Heart left ventricle (tissue), 16 donors: ENCODE data around the gene ANKRD44. TPM values are rescaled to one million over a fixed set of nuclear protein-coding genes. Genes with fewer than 3 reads are reported as not detected.

Experiments
- ATAC-seq, 4 donors: fragments of 200-7000 bp; cut with Tn5 transposase; one replicate each; pipeline ENCODE4 v1.9.1; 2020 to 2022; ENCODE audit warnings: moderate library complexity in 4 of 4, mild to moderate bottlenecking in 3 of 4, moderate number of reproducible peaks in 1 of 4
- DNase-seq, 5 donors: peaks; one replicate each; pipeline ENCODE4 v3.0.0-alpha.2; 2020
- H3K27ac ChIP-seq, 12 donors: fragments of 200-600 bp; sonication (generic) in 4 of 12; one replicate each; pipeline versions ENCODE4 v1.5.0 to v1.8.0; 2016 to 2022; ENCODE audit warnings: mild to moderate bottlenecking in 2 of 12
- H3K27me3 ChIP-seq, 9 donors: fragments of 200-600 bp; sonication (generic) in 2 of 9; one replicate each; pipeline versions ENCODE4 v1.5.1 to v1.8.0; 2016 to 2022; ENCODE audit warnings: mild to moderate bottlenecking in 3 of 9
- H3K36me3 ChIP-seq, 9 donors: fragments of 200-600 bp; sonication (generic) in 2 of 9; one replicate each; pipeline versions ENCODE4 v1.5.0 to v1.8.0; 2018 to 2022; ENCODE audit warnings: mild to moderate bottlenecking in 2 of 9
- H3K4me1 ChIP-seq, 12 donors: fragments of 200-600 bp; sonication (generic) in 4 of 12; one replicate each; pipeline versions ENCODE4 v1.5.0 to v1.8.0; 2016 to 2022; ENCODE audit warnings: mild to moderate bottlenecking in 3 of 12
- H3K4me3 ChIP-seq, 12 donors: fragments of 200-600 bp; sonication (generic) in 4 of 12; one replicate each; pipeline versions ENCODE4 v1.5.0 to v1.8.0; 2017 to 2022; ENCODE audit warnings: mild to moderate bottlenecking in 9 of 12, moderate library complexity in 4 of 12
- H3K9me3 ChIP-seq, 12 donors: fragments of 200-600 bp; sonication (generic) in 4 of 12; one replicate each; pipeline versions ENCODE4 v1.5.0 to v1.8.0; 2016 to 2022; ENCODE audit warnings: mild to moderate bottlenecking in 1 of 12
- POLR2A ChIP-seq, 2 donors: fragments of 450-650 bp; IDR thresholded peaks; one replicate each; pipeline ENCODE4 v1.6.1; 2017; ENCODE audit warnings: antibody characterized with exemption in 2 of 2, mild to moderate bottlenecking in 2 of 2, moderate library complexity in 2 of 2
- WGBS, 4 donors: extraction: QIAGEN DNeasy Blood & Tissue Kit in 2 of 4; methylation state at CpG; one replicate each; pipeline versions ENCODE4 v1.1.5 to v1.1.7; 2013 to 2018; 5-methylcytosine and 5-hydroxymethylcytosine counted together
- intact Hi-C, 10 donors: fragments of 100-400 bp; cut with DNase I; formaldehyde crosslinking; loops; one replicate each; pipeline versions ENCODE4 v1.11.1 to v1.14.2; 2022
- polyA plus RNA-seq, 2 donors: library from polyadenylated mRNA; stranded (reverse); fragments of 200-250 nt; gene quantifications; one replicate each; pipeline ENCODE4 v1.2.3, GENCODE V29; 2013
- total RNA-seq, 9 donors: library from RNA; depleted of rRNA in 2 of 9; stranded (reverse); fragments of >200 nt in 2 of 9; fragmentation: NEBNext Ultra II Directional in 3 of 9; extraction: Animal tissue kit (Norgen Biotek cat#: 25700) in 3 of 9; gene quantifications; one replicate each; pipeline versions ENCODE4 v1.1.0 to v1.2.4, GENCODE V29; 2016 to 2023
- TF ChIP-seq, protein P1 (sequence below), 12 donors: fragments of 200-600 bp; sonication (generic) in 4 of 12; IDR thresholded peaks; one replicate each; pipeline versions ENCODE4 v1.5.0 to v1.8.0; 2018 to 2022; ENCODE audit warnings: antibody characterized with exemption in 12 of 12, mild to moderate bottlenecking in 5 of 12
- donor health status: ischemic (EF 13 %, LVEDD 7.1; RV severe dilation, severe dysfunction).
- donor health status: healthy with polysubstance abuse.
- donor health status: DM: no; HTN: yes; CAD: no.
- donor health status: DM: no; HTN: no; CAD: no.
- donor health status: ischemic (EF 25% LVEDD 6.9; RV normal size, moderate dysfunction).
- donor health status: ischemic (EF 25% LVEDD 5.7; RV mildly dilated, moderate dysfunction).
- donor health status: healthy.
- donor health status: DM: yes; HTN: yes; CAD: no.
- donor health status: ischemic (EF 35%, LVEDD 5.7; RV mildly dilated, moderate dysfunction).
- donor health status: nonischemic (EF 11% LVEDD 7.7; RV severe dilation, severe dysfunction).
- donor health status: DM: yes; HTN: yes; CAD: no.
- donor health status: PGD.
- donor health status: ischemic (EF 29% LVEDD 5.4; RV normal size, mild dysfunction).
- donor health status: nonischemic (EF 23%, LVEDD 6.1; RV moderate dilation, normal function).

ANKRD44 gene
- total and polyA plus RNA-seq, 11 donors = 2.4 to 30.6 (median 8.4) TPM

DNA sequence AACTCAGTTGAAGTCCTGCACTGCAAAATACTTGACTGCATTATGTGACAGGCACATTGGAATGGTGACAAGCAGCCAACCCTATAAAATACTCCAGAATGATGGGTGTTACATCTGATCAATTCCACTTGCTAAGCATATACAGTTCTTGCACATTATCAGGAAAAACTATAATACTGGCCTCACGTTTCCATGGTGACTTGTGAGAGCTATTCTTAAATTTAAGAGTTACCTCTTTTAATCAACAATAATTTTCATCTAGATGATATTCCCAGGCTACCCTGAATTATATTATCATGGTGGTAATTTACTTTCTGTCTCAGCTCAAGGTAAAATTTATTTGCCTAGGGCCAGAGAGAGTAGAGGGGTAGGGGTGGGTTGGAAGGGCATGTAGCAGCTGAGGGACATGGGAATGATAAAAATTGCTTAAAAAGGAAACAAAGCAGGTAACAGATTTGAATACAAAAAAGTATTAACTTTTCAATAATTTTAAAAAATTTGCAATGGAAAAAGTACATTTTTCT lies 251.7 kb downstream of the ANKRD44 start:
- Histone ChIP-seq H3K27ac (no peak overlapping the region), H3K27me3 (no peaks in the 10 kb centered on the region), H3K4me3 (no peak overlapping the region), H3K36me3 (peaks cover 0 to 31% (median 0%) of the 10 kb centered on the region in 9 donors), H3K9me3 (peaks cover 0 to 21% (median 10%) of the 10 kb centered on the region in 12 donors), H3K4me1 (no peaks in the 10 kb centered on the region)
- intact Hi-C loops = no loop called here
- no peak for ATAC-seq
- 94 to 100% (median 96%) methylated on average over 1 of the region's 1 CpG for WGBS, 4 donors
- TF ChIP-seq, protein P1, sequence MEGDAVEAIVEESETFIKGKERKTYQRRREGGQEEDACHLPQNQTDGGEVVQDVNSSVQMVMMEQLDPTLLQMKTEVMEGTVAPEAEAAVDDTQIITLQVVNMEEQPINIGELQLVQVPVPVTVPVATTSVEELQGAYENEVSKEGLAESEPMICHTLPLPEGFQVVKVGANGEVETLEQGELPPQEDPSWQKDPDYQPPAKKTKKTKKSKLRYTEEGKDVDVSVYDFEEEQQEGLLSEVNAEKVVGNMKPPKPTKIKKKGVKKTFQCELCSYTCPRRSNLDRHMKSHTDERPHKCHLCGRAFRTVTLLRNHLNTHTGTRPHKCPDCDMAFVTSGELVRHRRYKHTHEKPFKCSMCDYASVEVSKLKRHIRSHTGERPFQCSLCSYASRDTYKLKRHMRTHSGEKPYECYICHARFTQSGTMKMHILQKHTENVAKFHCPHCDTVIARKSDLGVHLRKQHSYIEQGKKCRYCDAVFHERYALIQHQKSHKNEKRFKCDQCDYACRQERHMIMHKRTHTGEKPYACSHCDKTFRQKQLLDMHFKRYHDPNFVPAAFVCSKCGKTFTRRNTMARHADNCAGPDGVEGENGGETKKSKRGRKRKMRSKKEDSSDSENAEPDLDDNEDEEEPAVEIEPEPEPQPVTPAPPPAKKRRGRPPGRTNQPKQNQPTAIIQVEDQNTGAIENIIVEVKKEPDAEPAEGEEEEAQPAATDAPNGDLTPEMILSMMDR (IDR thresholded peaks at IDR 0.05) = no peak
- no peak for TF ChIP-seq POLR2A (IDR thresholded peaks at IDR 0.05)
- DNase-seq = no peak

DNA sequence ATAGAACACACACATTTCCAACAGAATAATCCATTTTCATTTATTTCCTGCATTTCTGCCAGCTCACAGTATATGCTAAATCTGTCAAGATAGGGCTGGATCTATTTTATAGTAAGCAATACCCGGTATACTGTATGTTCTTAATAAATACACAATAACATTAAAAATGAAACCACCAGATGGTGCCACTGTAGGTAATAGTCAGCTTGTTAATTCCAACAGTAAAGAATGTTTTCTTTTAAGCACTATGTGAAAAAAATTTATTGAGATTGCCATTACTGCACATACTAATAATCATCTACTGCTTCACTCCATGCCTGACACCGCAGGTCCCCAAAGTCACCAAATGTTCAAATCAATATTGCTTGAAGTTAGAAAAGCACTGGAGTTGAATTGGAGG lies 252.6 kb downstream of the ANKRD44 start:
- WGBS, 4 donors = 79 to 87% (median 84%) methylated on average over 2 of the region's 2 CpGs
- Histone ChIP-seq H3K4me3 (no peak overlapping the region), H3K27ac (no peak overlapping the region), H3K4me1 (peaks cover 0 to 2% (median 0%) of the 10 kb centered on the region in 12 donors), H3K9me3 (peaks cover 0 to 21% (median 10%) of the 10 kb centered on the region in 12 donors), H3K36me3 (peaks cover 0 to 31% (median 0%) of the 10 kb centered on the region in 9 donors), H3K27me3 (no peaks in the 10 kb centered on the region)
- no peak for ATAC-seq
- intact Hi-C loops = no loop called here
- TF ChIP-seq, protein P1 (IDR thresholded peaks at IDR 0.05) = no peak
- no peak for TF ChIP-seq POLR2A (IDR thresholded peaks at IDR 0.05)
- DNase-seq = no peak

DNA sequence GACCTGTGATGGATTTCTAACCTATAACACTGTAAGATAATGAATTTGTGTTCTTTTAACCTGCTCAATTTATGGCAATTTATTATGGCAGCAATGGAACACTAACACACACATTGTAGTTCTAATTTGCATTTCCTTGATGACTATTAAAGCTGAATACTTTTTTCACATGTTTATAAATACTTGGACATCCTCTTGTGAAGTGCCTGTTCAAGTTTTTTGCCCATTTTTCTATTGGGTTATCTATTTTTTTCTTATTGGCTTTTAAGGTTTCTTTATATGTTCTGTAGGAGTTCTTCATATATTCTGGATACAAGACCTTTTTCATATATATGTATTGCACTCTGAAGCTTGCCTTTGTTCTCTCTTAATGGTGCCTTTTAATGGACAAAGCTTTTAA lies 255.5 kb downstream of the ANKRD44 start:
- Histone ChIP-seq H3K27me3 (no peaks in the 10 kb centered on the region), H3K4me1 (peaks cover 0 to 4% (median 0%) of the 10 kb centered on the region in 12 donors), H3K27ac (no peak overlapping the region), H3K36me3 (peaks cover 0 to 20% (median 0%) of the 10 kb centered on the region in 9 donors), H3K4me3 (no peak overlapping the region), H3K9me3 (peaks cover 0 to 19% (median 10%) of the 10 kb centered on the region in 12 donors)
- intact Hi-C loops = no loop called here
- no peak for TF ChIP-seq POLR2A (IDR thresholded peaks at IDR 0.05)
- TF ChIP-seq, protein P1 (IDR thresholded peaks at IDR 0.05) = no peak
- DNase-seq (no peak), ATAC-seq (no peak)

DNA sequence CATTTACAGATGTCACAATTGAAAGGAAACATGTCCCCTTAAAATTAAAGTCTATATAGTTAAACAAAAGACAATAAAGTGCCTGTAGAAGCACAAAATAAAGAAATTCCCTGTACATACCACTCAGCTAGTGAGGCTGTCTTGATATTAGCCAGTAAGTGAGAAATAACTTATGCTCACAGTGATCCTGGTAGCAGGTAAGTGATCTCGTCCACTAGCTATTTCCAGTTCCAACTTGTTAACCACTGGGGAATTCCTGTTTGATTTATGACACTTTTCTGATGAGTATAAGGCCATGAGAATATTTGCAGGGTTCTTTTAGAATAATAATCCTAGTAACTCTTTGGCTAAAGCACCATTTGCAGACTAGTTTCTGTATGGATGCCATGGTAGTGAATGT lies 256.1 kb downstream of the ANKRD44 start:
- Histone ChIP-seq H3K9me3 (peaks cover 0 to 19% (median 10%) of the 10 kb centered on the region in 12 donors), H3K27ac (no peak overlapping the region), H3K4me1 (peaks cover 0 to 4% (median 0%) of the 10 kb centered on the region in 12 donors), H3K36me3 (peaks cover 0 to 15% (median 0%) of the 10 kb centered on the region in 9 donors), H3K27me3 (no peaks in the 10 kb centered on the region), H3K4me3 (no peak overlapping the region)
- DNase-seq (no peak), ATAC-seq (no peak)
- TF ChIP-seq, protein P1 (IDR thresholded peaks at IDR 0.05) = no peak
- no peak for TF ChIP-seq POLR2A (IDR thresholded peaks at IDR 0.05)
- WGBS, 4 donors = 78 to 93% (median 88%) methylated on average over 1 of the region's 1 CpG
- intact Hi-C loops = no loop called here
